GM08714 (cell line): ENCODE results near the gene PLPP2.

Experiments
- H3K4me3 ChIP-seq: fragments of 200-500 bp; sonication (Bioruptor generic); 2 replicates; pipeline ENCODE4 v1.5.1; 2014; ENCODE audit warnings: mild to moderate bottlenecking, low read length, inconsistent platforms
- ZNF274 ChIP-seq: IDR thresholded peaks from 2 replicates; pipeline ENCODE4 v1.6.1; 2012; ENCODE audit warnings: mild to moderate bottlenecking, low read depth, low read length

The PLPP2 gene

GRCh38 chr19:325937-326565 is 34.8 kb upstream of the PLPP2 start:
- H3K4me3 ChIP-seq = no peak overlapping the region
- TF ChIP-seq ZNF274 = no peak

- TF ChIP-seq ZNF274 = no peak
- no peak overlapping the region for H3K4me3 ChIP-seq
Measured at GRCh38 chr19:325173-325936, 34.2 kb upstream of the PLPP2 start.

GRCh38 chr19:324716-325115 is 33.5 kb upstream of the PLPP2 start:
- no peak overlapping the region for H3K4me3 ChIP-seq
- TF ChIP-seq ZNF274 = no peak

- H3K4me3 ChIP-seq = no peak overlapping the region
- no peak for TF ChIP-seq ZNF274
Measured at GRCh38 chr19:322616-323015, 31.4 kb upstream of the PLPP2 start.

- no peak for TF ChIP-seq ZNF274
Measured at GRCh38 chr19:318509-318774, 27.2 kb upstream of the PLPP2 start.

GRCh38 chr19:317710-318508 is 26.7 kb upstream of the PLPP2 start:
- TF ChIP-seq ZNF274 = no peak

More at GRCh38 chr19:318509-318774, 27.2 kb upstream of the PLPP2 start:
- no peak overlapping the region for H3K4me3 ChIP-seq

GRCh38 chr19:315811-316210 is 24.6 kb upstream of the PLPP2 start:
- TF ChIP-seq ZNF274 = no peak
- no peak overlapping the region for H3K4me3 ChIP-seq

More at GRCh38 chr19:317710-318508, 26.7 kb upstream of the PLPP2 start:
- H3K4me3 ChIP-seq = no peak overlapping the region

- H3K4me3 ChIP-seq = no peak overlapping the region
- TF ChIP-seq ZNF274 = no peak
Measured at GRCh38 chr19:313988-314815, 23.0 kb upstream of the PLPP2 start.

- TF ChIP-seq ZNF274 = no peak
- no peak overlapping the region for H3K4me3 ChIP-seq
Measured at GRCh38 chr19:313169-313987, 22.2 kb upstream of the PLPP2 start.

- TF ChIP-seq ZNF274 = no peak
- no peak overlapping the region for H3K4me3 ChIP-seq
Measured at GRCh38 chr19:311813-312261, 20.6 kb upstream of the PLPP2 start.

- no peak overlapping the region for H3K4me3 ChIP-seq
Measured at GRCh38 chr19:310781-311496, 19.7 kb upstream of the PLPP2 start.

GRCh38 chr19:310141-310651 is 19.0 kb upstream of the PLPP2 start:
- H3K4me3 ChIP-seq = no peak overlapping the region
- no peak for TF ChIP-seq ZNF274

More at GRCh38 chr19:310781-311496, 19.7 kb upstream of the PLPP2 start:
- TF ChIP-seq ZNF274 = no peak
